Stimulated activated CD8-positive, alpha-beta memory T cell treated with anti-CD3 and anti-CD28 coated beads, Interleukin-15, amount 100 ng/mL, for 24 hours (primary cell): Measurements from ENCODE around the gene PBOV1.

Experiments used
- DNase-seq: peaks from one replicate; pipeline ENCODE4 v3.0.0-alpha.2; 2020; ENCODE audit warnings: low read depth

Gene PBOV1

DNA sequence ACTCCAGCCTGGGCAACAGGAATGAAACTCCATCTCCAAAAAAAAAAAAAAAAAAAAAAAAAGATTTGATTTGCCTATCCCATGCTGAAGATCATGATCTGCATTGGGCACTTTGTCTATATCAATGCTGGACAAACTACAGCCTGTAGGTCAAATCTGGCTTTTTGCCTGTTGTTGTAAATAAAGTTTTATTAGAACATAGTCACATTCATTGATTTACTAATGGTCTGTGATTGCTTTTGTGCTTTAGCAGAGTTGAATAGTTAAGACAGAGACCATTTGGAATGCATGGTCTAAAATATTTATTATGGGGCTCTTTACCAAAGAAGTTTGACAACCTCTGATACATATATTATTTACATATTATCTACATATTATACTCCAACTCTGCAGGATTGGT lies 14.0 kb downstream of the PBOV1 start:
- DNase-seq, result no peak

DNA sequence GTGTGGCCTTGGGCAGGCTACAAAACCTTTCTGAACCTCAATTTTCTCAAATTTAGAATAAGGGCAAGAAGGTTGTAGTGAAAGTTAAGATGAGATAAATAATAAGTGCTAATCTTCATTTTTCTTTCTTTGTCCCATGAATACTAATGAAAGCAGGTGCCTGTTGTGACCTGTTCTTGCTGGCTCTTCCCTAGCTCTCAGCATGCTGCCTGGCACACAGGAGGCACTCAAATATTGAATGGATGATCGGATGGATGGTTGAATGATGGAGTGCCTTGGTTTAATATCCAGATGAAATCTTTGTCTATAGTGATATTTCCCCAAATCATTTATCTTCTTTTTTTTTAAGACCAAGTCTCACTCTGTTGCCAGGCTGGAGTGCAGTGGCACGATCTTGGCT lies 15.0 kb downstream of the PBOV1 start:
- DNase-seq, result no peak

DNA sequence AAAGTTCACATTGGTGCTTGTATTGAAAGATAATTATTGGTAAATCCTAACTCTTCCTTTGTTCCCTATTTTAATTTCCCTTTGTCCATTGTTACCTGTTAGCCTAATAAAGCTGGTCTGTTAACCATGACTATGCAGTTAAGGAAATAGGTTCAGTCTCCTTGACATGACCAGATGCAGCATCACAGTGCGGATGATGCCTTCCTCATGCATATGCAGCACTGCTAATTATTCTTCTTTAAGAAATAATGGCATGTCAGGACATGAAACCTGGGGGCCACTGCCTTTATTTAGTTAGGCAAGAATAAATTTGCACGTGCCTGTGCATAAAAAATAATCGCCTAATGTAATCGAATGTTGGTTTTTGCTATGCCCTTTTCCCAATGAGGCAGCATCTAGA lies 16.5 kb downstream of the PBOV1 start:
- no peak for DNase-seq

DNA sequence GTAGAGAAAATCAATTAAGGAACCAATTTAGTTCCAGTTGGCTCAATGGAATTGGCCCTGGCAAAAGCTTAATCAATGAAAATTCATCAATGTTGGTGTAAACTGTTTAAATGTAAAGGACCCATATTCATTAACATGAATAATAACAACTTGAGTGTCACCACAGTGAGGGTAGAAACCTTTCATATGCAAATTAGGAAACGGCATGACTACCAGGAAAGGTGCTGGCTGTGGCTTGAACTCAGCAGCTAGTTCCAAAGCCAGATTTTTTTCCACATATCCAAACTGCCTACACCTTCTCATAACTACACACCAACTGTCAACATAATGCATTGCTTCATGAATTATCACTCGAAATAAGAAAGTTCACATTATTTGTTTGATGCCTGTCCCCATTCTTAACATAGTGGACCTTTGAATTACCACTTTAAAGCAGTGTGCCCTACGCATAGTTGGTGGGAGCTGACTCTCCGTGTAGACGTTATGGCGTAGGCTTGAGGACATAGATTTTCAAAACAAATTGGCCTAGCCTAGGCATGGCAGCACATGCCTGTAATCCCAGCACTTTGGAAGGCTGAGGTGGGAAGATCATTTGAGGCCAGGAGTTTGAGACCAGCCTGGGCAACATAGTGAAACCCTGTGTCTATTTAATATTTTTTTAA lies 19.7 kb downstream of the PBOV1 start:
- DNase-seq, result no peak

DNA sequence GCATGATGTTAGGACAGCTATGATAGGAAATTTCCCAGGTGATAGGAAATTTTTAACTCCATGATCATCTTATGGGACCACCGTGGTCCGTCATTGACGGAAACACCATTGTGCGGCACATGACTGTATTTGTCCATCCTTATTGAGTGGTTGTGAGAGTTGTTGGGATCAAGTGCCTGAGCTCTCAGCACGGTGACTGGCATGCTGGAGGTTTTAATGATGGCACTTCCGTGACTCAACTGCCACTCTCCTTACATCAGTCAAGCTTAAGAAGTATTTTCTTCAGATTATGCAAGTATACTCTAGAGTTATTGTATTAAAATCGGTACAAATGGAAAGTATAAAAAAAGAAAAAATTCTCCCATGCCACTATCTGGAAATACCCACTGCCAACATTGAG lies 20.7 kb downstream of the PBOV1 start:
- no peak for DNase-seq

DNA sequence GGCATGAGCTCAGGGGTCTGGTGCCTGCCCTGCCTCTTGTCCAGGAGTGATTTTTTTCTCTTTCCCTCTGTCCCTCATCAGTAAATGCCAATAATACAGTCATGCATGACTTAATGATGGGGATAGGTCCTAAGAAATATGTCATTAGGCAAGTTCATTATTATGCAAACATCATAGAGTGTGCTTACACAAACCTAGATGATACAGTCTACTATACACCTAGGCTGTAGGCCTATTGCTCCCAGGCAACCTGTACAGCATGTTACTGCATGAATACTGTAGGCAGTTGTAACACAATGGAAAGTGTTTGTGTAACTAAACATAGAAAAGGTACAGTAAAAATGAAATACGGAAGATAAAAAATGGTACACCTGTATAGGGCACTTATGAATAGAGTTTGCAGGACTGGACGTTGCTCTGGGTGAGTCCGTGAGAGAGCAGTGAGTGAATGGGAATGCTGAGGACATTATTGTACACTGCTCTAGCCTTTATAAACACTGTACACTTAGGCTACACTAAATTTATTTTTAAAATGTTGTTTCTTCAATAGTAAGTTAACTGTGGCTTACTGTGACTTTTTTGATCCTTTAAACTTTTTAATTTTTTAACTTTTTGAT lies 22.1 kb downstream of the PBOV1 start:
- DNase-seq, result no peak

DNA sequence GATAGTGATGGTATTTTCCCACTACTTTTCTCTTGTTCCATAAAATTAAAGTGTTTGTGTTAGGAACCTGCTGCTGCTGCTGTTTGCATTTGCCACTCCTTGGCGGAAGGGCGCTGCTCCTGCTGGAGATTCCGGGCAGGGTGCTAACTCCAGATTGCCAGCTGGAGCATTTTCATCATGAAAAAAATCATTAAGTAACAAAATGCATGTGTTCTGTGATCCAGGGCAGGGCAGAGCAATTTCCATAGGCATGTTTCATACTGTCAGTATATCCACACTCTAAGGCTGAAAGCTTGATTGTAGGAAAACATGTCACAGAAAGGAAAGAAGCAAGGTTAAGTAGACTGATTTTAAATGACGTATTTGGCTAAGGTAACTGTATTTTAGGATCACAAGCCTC lies 24.0 kb downstream of the PBOV1 start:
- DNase-seq, result no peak

DNA sequence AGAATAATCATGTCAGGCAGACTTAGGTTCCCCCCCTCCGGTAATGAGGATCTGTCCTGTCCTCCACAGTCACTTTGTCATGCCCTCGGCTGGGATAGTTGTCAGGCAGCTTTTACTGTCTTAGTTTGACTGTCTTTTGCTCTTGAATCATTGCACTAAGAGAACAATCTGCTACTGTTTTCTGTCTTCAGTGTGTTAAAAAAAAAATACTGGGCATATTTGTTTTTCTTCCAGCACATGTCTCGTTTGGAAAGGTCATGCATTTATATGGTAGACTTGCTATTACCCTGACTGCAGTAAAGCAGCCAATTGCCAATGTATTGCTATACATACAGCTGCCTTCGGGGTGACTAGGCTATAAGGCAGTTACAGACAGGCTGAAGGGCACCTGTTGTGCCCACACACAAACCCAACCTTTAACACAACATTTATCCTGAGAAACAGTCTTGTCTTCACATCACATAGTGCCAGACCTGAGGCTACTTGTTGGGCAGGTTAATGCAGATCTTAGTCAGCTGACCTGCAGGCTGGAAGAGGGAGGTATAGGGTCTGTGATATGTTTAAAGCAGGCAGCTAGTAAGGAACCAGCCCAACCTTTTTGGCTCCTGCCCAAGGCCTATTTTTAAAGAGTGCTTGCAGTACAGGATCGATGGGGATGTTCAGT lies 29.9 kb downstream of the PBOV1 start:
- no peak for DNase-seq

DNA sequence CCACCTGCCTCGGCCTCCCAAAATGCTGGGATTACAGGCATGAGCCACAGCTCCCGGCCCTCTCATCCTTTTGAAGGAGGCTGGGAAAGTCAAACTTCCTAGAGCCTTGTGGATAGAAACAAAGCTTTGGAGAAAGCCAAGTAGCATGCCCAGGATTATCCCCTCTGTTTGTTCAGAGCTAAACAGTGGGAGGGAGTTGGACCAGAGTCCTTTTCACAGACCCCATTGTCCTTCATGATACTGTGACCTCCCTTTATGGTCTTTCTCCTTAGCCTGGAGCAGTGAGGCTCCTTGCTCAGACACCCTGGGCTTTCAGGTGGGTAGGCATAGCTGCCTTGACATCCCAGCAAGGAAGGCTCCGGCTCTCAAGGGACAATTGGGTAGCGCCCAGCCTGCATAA lies 31.1 kb downstream of the PBOV1 start:
- no peak for DNase-seq

DNA sequence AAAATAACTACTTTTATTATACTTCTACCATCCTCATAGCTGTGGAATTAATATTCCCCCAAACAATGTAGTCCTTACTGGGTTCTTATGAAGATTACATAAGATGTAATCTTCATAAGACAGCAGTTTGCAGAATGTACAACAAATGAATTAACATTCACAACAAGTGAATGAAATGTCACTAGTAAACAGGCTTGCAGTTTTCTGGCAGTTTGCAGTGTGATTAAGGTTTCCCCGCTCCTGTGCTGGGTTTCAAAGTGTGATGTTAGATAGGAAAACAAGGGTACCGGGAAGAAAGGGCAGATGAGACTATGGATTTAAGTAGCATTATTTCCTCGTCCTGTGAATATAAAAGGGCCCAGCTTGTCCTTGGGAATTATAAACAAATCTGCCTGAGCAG lies 34.1 kb downstream of the PBOV1 start:
- DNase-seq, result no peak

DNA sequence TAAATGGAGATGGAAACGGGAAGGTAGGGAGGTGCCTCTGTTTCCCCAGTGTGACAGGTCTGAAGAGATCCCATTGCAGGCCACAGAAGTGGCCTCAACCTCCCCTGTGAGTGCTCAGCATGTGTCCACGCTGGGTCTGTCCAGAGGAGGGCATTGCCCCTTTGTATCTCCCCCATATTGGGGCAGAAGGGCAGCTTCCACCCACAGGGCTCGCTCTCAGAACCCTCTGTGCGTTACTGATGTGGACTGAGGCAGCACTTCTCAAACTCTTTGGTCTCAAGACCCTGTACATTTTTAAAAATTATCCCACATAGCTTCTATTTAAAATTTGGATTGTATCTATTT lies 34.5 kb downstream of the PBOV1 start:
- DNase-seq, result no peak

DNA sequence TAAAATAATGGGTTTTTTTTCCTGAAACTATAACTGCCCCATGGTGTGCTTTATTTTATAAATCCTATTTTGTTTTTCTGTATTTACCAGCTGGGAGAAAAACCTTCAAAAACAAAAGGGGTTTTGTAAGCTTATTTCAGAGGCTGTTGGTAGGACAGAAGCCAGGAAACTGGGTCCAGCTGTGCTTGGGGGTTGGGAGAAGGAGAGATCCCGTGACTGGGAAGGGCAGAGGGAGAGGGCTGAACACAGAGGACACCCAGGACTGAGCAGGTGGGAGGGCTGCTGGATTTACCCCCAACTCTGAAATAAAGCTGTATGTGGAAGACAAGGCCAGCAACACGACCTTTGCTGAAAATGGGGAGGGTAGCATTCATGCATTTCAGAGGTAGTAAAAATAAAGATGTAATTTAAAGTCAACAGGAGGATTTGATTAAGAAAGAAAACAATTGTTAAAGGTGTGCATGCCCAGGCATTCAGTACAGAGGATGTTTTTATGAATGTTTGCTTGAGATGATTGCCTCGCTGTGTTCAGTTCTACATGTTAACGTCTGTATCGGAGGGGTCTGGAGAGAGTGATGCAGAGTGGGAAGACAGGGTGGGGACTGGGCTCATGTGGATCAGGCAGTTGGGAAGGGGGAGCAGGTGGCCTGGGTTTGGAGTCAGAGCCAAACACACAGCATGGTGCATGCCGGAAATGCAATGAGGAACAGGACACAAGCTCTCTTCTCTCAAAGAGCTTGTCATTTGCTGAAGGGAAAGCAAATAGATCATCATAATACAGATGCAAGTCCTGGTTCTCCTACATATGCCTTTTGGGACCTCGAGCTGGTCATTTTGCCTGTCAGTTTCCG lies 35.1 kb downstream of the PBOV1 start:
- DNase-seq, result no peak

DNA sequence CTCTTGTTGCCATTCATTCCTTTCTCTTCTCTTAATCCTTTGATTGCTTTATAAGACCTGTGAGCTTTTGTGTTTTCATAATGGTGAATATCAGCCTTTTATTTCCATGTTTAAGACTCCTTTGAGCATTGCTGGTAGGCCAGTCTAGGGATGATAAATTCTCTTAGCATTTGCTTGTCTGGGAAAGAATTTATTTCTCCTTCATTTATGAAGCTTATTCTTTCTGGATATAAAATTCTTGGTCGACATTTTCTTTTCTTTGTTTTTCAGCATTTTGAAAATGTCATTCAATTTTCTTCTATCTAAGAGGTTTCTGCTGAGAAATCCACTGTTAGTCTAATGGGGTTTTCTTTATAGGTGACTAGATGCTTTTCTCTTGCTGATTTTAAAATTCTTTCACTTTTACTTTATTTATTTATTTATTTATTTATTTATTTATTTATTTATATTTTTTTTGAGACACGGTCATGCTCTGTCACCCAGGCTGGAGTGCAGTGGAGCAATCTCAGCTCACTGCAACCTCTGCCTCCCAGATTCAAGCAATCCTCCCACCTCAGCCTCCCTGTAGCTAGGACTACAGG lies 41.5 kb downstream of the PBOV1 start:
- no peak for DNase-seq

DNA sequence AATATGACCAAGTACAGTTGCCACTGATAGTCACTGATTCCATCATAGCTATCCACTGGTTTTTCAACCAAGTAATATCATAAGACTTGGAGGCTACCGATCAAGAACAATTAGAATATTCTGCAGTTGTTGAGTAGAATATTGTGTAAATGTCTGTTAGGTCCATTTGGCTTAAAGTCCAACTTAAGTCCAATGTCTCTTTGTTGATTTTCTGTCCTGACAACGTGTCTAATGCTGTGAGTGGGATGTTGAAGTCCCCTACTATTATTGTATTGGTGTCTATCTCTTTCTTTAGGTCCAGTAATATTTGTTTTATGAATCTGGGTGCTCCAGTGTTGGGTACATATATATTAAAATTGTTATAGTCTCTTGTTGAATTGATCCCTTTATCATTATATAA lies 42.7 kb downstream of the PBOV1 start:
- DNase-seq, result no peak
